Gastroesophageal sphincter (tissue), 4 donors: ENCODE measurements around the gene PRDM2. TPM values are rescaled to one million over a fixed set of nuclear protein-coding genes. Genes with fewer than 3 reads are reported as not detected.

Source experiments
- ATAC-seq: fragments of 150-250 bp; one replicate; pipeline ENCODE4 v1.9.1; 2016; ENCODE audit warnings: mild to moderate bottlenecking, moderate library complexity
- H3K27ac ChIP-seq, 4 donors: fragments of 200-600 bp; sonication (generic) in 3 of 4; 1 replicate in 3 of 4; 2 replicates in 1 of 4; pipeline ENCODE4 v1.5.1; 2016 to 2019
- H3K27me3 ChIP-seq: fragments of 200-600 bp; sonication (generic); one replicate; pipeline ENCODE4 v1.5.1; 2019
- H3K36me3 ChIP-seq, 2 donors: fragments of 200-600 bp; sonication (generic); one replicate each; pipeline ENCODE4 v1.5.1; 2019; ENCODE audit warnings: control low read depth in 1 of 2
- H3K4me1 ChIP-seq, 3 donors: fragments of 200-600 bp; sonication (generic); 1 replicate in 2 of 3; 2 replicates in 1 of 3; pipeline ENCODE4 v1.5.1; 2016 to 2019; ENCODE audit warnings: control low read depth in 2 of 3
- H3K4me3 ChIP-seq, 2 donors: fragments of 200-600 bp; sonication (generic); one replicate each; pipeline ENCODE4 v1.5.1; 2019; ENCODE audit warnings: mild to moderate bottlenecking in 1 of 2, moderate library complexity in 1 of 2
- H3K9me3 ChIP-seq, 3 donors: fragments of 200-600 bp; sonication (generic); one replicate each; pipeline ENCODE4 v1.5.1; 2017 to 2019; ENCODE audit warnings: control low read depth in 2 of 3
- EP300 ChIP-seq: sonication (generic); formaldehyde crosslinking; IDR thresholded peaks from one replicate; pipeline ENCODE4 v1.6.1; 2017; ENCODE audit warnings: antibody characterized with exemption, mild to moderate bottlenecking
- POLR2A ChIP-seq, 2 donors: fragments of 450-650 bp; IDR thresholded peaks; one replicate each; pipeline ENCODE4 v1.6.1; 2017; ENCODE audit warnings: antibody characterized with exemption in 2 of 2, mild to moderate bottlenecking in 2 of 2, moderate library complexity in 1 of 2
- POLR2AphosphoS5 ChIP-seq: sonication (generic); formaldehyde crosslinking; IDR thresholded peaks from one replicate; pipeline ENCODE4 v1.6.1; 2017; ENCODE audit warnings: antibody characterized with exemption
- WGBS, 2 donors: methylation state at CpG; one replicate each; pipeline ENCODE4 v1.1.5; 2018; ENCODE audit warnings: low coverage in 1 of 2; 5-methylcytosine and 5-hydroxymethylcytosine counted together
- total RNA-seq, 4 donors: library from RNA; depleted of rRNA; stranded (reverse); fragments of >200 nt; gene quantifications; one replicate each; pipeline ENCODE4 v1.1.0, GENCODE V29; 2016
- TF ChIP-seq, protein P1 (sequence below), 4 experiments: fragments of 200-600 bp in 2 of 4; fragments of 450-650 bp in 2 of 4; sonication (generic) in 1 of 4; IDR thresholded peaks; one replicate each; pipeline ENCODE4 v1.5.1; 2017 to 2019; ENCODE audit warnings: antibody characterized with exemption in 4 of 4, mild to moderate bottlenecking in 2 of 4, moderate library complexity in 2 of 4

Gene PRDM2
- total RNA-seq, 4 donors from 2014 or later = 23.7 to 55.6 (median 43.0) TPM

DNA sequence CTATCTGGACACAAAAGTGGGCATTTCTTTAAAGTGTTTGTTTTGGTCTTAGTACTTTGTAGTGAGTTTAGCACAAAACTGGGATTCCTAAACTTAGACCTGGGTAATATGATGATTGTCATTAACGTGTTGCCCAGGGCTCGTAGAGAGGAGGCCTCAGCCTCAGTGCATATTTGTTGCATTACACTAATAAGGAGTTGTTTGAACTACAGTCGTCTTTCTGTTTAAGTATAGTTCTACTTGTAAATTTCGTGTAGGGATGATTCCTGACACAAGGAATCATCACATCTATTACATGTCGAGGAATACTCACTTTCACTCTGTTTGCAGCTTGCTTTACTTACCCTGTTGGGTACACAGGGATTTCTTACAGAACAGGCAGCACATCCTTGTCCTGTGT, 85.0 kb downstream of the PRDM2 start:
- TF ChIP-seq, protein P1, sequence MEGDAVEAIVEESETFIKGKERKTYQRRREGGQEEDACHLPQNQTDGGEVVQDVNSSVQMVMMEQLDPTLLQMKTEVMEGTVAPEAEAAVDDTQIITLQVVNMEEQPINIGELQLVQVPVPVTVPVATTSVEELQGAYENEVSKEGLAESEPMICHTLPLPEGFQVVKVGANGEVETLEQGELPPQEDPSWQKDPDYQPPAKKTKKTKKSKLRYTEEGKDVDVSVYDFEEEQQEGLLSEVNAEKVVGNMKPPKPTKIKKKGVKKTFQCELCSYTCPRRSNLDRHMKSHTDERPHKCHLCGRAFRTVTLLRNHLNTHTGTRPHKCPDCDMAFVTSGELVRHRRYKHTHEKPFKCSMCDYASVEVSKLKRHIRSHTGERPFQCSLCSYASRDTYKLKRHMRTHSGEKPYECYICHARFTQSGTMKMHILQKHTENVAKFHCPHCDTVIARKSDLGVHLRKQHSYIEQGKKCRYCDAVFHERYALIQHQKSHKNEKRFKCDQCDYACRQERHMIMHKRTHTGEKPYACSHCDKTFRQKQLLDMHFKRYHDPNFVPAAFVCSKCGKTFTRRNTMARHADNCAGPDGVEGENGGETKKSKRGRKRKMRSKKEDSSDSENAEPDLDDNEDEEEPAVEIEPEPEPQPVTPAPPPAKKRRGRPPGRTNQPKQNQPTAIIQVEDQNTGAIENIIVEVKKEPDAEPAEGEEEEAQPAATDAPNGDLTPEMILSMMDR (IDR thresholded peaks at IDR 0.05) = no peak
- TF ChIP-seq POLR2AphosphoS5 = no peak
- no peak for TF ChIP-seq EP300
- no peak for TF ChIP-seq POLR2A (IDR thresholded peaks at IDR 0.05)
- no peaks in the 10 kb centered on the region for H3K27me3 ChIP-seq
- H3K4me1 ChIP-seq = peaks cover 0 to 63% (median 17%) of the 10 kb centered on the region in 3 donors
- H3K27ac ChIP-seq = peak overlapping the region in 3 of 4 donors; percentile 7 to 61 (median 61)
- no peak overlapping the region for H3K4me3 ChIP-seq
- ATAC-seq = no peak
- WGBS, 2 donors = 11 to 27% methylated on average over 5 of the region's 5 CpGs
- no peaks in the 10 kb centered on the region for H3K9me3 ChIP-seq
- peaks cover 0 to 53% of the 10 kb centered on the region in 2 donors for H3K36me3 ChIP-seq

DNA sequence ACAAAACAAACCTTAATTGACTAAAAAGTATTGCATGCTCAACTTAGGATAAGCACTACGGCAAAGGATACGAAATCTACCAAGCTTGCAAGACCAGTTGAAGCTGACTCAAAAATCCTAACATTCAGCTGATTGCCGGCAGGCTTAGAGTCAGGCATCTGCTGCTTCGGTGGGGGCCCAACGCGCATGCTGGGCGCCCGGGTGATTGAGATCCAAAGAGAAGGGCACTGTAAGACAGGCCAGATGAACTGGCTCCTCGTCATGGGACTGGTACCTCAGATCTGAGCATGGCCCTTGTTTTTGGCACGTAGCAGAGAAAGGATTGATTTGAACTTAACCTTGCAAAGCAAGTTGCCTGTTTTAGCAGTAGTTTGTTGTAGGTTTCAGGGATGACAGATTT, 86.6 kb downstream of the PRDM2 start:
- ATAC-seq = no peak
- Histone ChIP-seq H3K36me3 (peaks cover 0 to 38% of the 10 kb centered on the region in 2 donors), H3K27ac (no peak overlapping the region), H3K4me1 (peaks cover 0 to 47% (median 13%) of the 10 kb centered on the region in 3 donors), H3K27me3 (no peaks in the 10 kb centered on the region), H3K4me3 (no peak overlapping the region), H3K9me3 (no peaks in the 10 kb centered on the region)
- WGBS, 2 donors = 97 to 100% methylated on average over 7 to 9 of the region's 10 CpGs
- TF ChIP-seq, protein P1 (IDR thresholded peaks at IDR 0.05) = no peak

DNA sequence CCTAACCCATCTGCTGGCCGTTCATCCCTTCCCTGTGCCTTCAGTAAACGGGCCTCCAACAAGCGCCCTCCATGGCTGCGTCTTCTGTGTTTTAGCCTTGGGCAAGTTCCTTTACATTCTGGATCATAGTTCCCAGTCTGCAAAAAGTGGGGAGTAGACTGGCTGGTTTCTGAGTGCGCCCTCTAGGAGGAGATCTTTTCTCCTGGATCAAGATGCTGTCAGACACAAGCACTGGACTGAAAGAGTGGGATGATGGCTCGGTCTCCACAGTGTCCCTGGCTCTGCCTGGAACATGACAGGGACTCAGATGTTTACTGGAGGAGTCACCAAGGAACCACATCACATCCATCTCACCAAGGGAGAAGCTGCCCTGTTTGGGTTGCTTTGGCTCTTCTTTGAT, 88.8 kb downstream of the PRDM2 start:
- no peaks in the 10 kb centered on the region for H3K27me3 ChIP-seq
- no peak overlapping the region for H3K4me3 ChIP-seq
- peaks cover 0 to 38% of the 10 kb centered on the region in 2 donors for H3K36me3 ChIP-seq
- H3K9me3 ChIP-seq = no peaks in the 10 kb centered on the region
- TF ChIP-seq POLR2AphosphoS5 = no peak
- TF ChIP-seq POLR2A (IDR thresholded peaks at IDR 0.05) = no peak
- TF ChIP-seq EP300 = no peak
- TF ChIP-seq, protein P1 (IDR thresholded peaks at IDR 0.05) = no peak
- WGBS, 2 donors = 94 to 97% methylated on average over 3 to 6 of the region's 6 CpGs
- no peak for ATAC-seq
- H3K4me1 ChIP-seq = peaks cover 0 to 31% (median 12%) of the 10 kb centered on the region in 3 donors
- H3K27ac ChIP-seq = no peak overlapping the region

GRCh38 chr1:13790290-13791030, 90.5 kb downstream of the PRDM2 start:
- H3K27ac ChIP-seq = no peak overlapping the region
- no peak overlapping the region for H3K4me3 ChIP-seq
- WGBS, 2 donors = 89 to 90% methylated on average over 11 of the region's 13 CpGs
- TF ChIP-seq, protein P1 (IDR thresholded peaks at IDR 0.05) = no peak
- TF ChIP-seq POLR2AphosphoS5 (no peak), POLR2A (IDR thresholded peaks at IDR 0.05) (no peak), EP300 (no peak)
- H3K27me3 ChIP-seq = no peaks in the 10 kb centered on the region
- H3K9me3 ChIP-seq = no peaks in the 10 kb centered on the region
- ATAC-seq = no peak
- peaks cover 0 to 14% (median 0%) of the 10 kb centered on the region in 3 donors for H3K4me1 ChIP-seq
- H3K36me3 ChIP-seq = peaks cover 0 to 55% of the 10 kb centered on the region in 2 donors

DNA sequence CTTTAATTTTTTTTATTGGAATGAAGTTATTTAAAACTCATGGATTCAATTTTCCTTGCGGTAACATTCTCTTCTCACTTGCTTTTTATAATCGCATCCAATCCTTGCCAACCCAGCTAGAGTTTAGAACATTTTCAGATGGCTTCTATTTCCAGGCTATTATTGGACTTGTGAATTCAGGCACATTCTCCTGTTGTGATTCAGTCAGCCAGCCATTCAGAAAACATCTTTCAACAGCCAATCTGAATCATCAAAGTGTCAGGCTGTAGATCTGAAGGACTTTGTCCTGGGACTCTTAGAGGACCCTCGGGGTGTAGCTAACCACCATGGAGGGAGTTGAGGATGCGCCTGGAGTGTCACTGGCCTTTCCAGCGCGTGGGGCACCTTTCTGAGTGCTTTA, 92.4 kb downstream of the PRDM2 start:
- H3K27ac ChIP-seq = no peak overlapping the region
- no peak overlapping the region for H3K4me3 ChIP-seq
- H3K27me3 ChIP-seq = no peaks in the 10 kb centered on the region
- H3K36me3 ChIP-seq = peaks cover 0 to 42% of the 10 kb centered on the region in 2 donors
- WGBS, 2 donors = 72 to 94% methylated on average over 2 to 5 of the region's 6 CpGs
- TF ChIP-seq POLR2A (IDR thresholded peaks at IDR 0.05) (no peak), EP300 (no peak), POLR2AphosphoS5 (no peak)
- TF ChIP-seq, protein P1 (IDR thresholded peaks at IDR 0.05) = no peak
- H3K9me3 ChIP-seq = no peaks in the 10 kb centered on the region
- ATAC-seq = no peak
- peaks cover 0 to 6% (median 0%) of the 10 kb centered on the region in 3 donors for H3K4me1 ChIP-seq
